ENCODE measurements around the gene CCDC148. TPM values are rescaled to one million over a fixed set of nuclear protein-coding genes. Genes with fewer than 3 reads are reported as not detected.
A peak's percentile ranks its signal among the peaks of the same experiment; 100 is the strongest.

The CCDC148 gene
- polyA plus RNA-seq, 2 of the 4 experiments (the other 2 are of a cell fraction) = 0.41 to 0.85 TPM

GRCh38 chr2:158154596-158154995 is 302.0 kb downstream of the CCDC148 start:
- DNase-seq (ENCODE audit: low read depth in 1 of 2, low spot score in 1 of 2) = peak in 1 of 2 experiments; percentile 16
- no peak overlapping the region for H3K4me2 ChIP-seq
- POLR2A ChIA-PET = no interaction called here
- H3K27ac ChIP-seq = no peak overlapping the region
- peak; percentile 25 for TF ChIP-seq MAFK (IDR thresholded peaks at IDR 0.05; ENCODE audit: partially characterized antibody)
- no peak for TF ChIP-seq EHMT2 (IDR thresholded peaks at IDR 0.05; ENCODE audit: low read depth)
- peaks cover 5% of the 10 kb centered on the region; the same call in 1 of the 3 replicates for H3K4me1 ChIP-seq
- ATAC-seq = no peak
- FAIRE-seq = no peak
- CTCF ChIA-PET = no interaction called here
- H3K4me3 ChIP-seq = no peak overlapping the region
- H3K9me3 ChIP-seq = no peaks in the 10 kb centered on the region

GRCh38 chr2:158153270-158154015 is 303.1 kb downstream of the CCDC148 start:
- WGBS (ENCODE audit: missing lambda C conversion rate) = 56% methylated on average over 3 of the region's 3 CpGs
- Histone ChIP-seq H3K27ac (no peak overlapping the region), H3K4me2 (no peak overlapping the region), H3K4me1 (peaks cover 5% of the 10 kb centered on the region; the same call in 1 of the 3 replicates), H3K4me3 (no peak overlapping the region), H3K9me3 (no peaks in the 10 kb centered on the region)
- ChIA-PET POLR2A (no interaction called here), CTCF (no interaction called here)
- no peak for FAIRE-seq
- DNase-seq (ENCODE audit: low read depth in 1 of 2, low spot score in 1 of 2) = no peak
- no peak for ATAC-seq
- TF ChIP-seq ELK1 (IDR thresholded peaks at IDR 0.05; ENCODE audit: low read depth, low read length) = no peak
- TF ChIP-seq ZFP36 (IDR thresholded peaks at IDR 0.05; ENCODE audit: borderline replicate concordance, partially characterized antibody) = no peak
- TF ChIP-seq FOSL2 (IDR thresholded peaks at IDR 0.05) = no peak
- no peak for TF ChIP-seq FOSL2 (CRISPR knock-in tag; IDR thresholded peaks at IDR 0.05)
- no peak for TF ChIP-seq POLR2A (IDR thresholded peaks at IDR 0.05; ENCODE audit: low read length)
- no peak for TF ChIP-seq HDAC2 (IDR thresholded peaks at IDR 0.05)
- no peak for TF ChIP-seq KDM5A (IDR thresholded peaks at IDR 0.05)
- no peak for TF ChIP-seq REST (IDR thresholded peaks at IDR 0.05)
- TF ChIP-seq EHMT2 (IDR thresholded peaks at IDR 0.05; ENCODE audit: low read depth) = no peak
- no peak for TF ChIP-seq RFX5 (IDR thresholded peaks at IDR 0.05)
- TF ChIP-seq ZNF302 (CRISPR knock-in tag; IDR thresholded peaks at IDR 0.05) = no peak
- TF ChIP-seq TFCP2L1 (CRISPR knock-in tag; IDR thresholded peaks at IDR 0.05) = no peak
- TF ChIP-seq GATA3 (IDR thresholded peaks at IDR 0.05; ENCODE audit: borderline replicate concordance) = no peak
- TF ChIP-seq MAZ (IDR thresholded peaks at IDR 0.05; ENCODE audit: borderline replicate concordance, low read depth, low read length) = no peak

GRCh38 chr2:158144914-158145625 is 311.5 kb downstream of the CCDC148 start:
- no peak for FAIRE-seq
- TF ChIP-seq POLR2A (IDR thresholded peaks at IDR 0.05; ENCODE audit: low read length) = no peak
- no peak for TF ChIP-seq RAD21 (conservative IDR thresholded peaks at IDR 0.05 in 1 of 2, IDR thresholded peaks at IDR 0.05 in 1 of 2)
- no peak for TF ChIP-seq REST (IDR thresholded peaks at IDR 0.05)
- TF ChIP-seq RCOR1 (IDR thresholded peaks at IDR 0.05; ENCODE audit: low read depth, low read length) = no peak
- TF ChIP-seq ATOH8 (CRISPR knock-in tag; IDR thresholded peaks at IDR 0.05; ENCODE audit: low read depth) = no peak
- TF ChIP-seq HOXB5 (CRISPR knock-in tag; IDR thresholded peaks at IDR 0.05) = no peak
- no peak for TF ChIP-seq BHLHE40 (IDR thresholded peaks at IDR 0.05; ENCODE audit: low read depth, low read length)
- no peak for TF ChIP-seq TP53 (CRISPR knock-in tag; IDR thresholded peaks at IDR 0.05)
- Histone ChIP-seq H3K4me3 (no peak overlapping the region), H3K4me1 (no peaks in the 10 kb centered on the region), H3K4me2 (no peak overlapping the region), H3K9me3 (no peaks in the 10 kb centered on the region), H3K27ac (no peak overlapping the region)
- no peak for ATAC-seq
- DNase-seq (ENCODE audit: low read depth in 1 of 2, low spot score in 1 of 2) = no peak
- ChIA-PET CTCF (no interaction called here), POLR2A (no interaction called here)
- WGBS (ENCODE audit: missing lambda C conversion rate) = 90% methylated on average over 13 of the region's 13 CpGs
